ENCODE measurements around the gene NFATC1.
"Not testable (repeated sequence)": the region's sequence is repeated elsewhere in the genome, so short reads cannot be mapped to it uniquely, and the experiment has no call there.

Gene NFATC1

GRCh38 chr18:79504034-79504433, 108.3 kb downstream of the NFATC1 start:
- TF ChIP-seq CTCF (IDR thresholded peaks at IDR 0.05; ENCODE audit: low read depth, low read length, missing control alignments), result no peak
- DNase-seq (ENCODE audit: low read depth), result no peak
- H3K4me3 ChIP-seq (ENCODE audit: low read depth, low read length), result no peak overlapping the region
- in situ Hi-C loops (cut with HindIII; ENCODE audit: low sequenced_read_pairs), result loop anchor here (5.0 kb wide), 2 partner anchors 83 to 102 kb away; no protein-coding TSS in a partner anchor

- H3K4me3 ChIP-seq (ENCODE audit: low read depth, low read length); DNase-seq (ENCODE audit: low read depth): not testable (repeated sequence)
- in situ Hi-C loops (cut with HindIII; ENCODE audit: low sequenced_read_pairs), result loop anchor here (5.0 kb wide), 2 partner anchors 83 to 102 kb away; no protein-coding TSS in a partner anchor
These were observed 108.8 kb downstream of the NFATC1 start for GRCh38 chr18:79504495-79504894.

GRCh38 chr18:79505465-79505864, 109.7 kb downstream of the NFATC1 start:
- in situ Hi-C loops (cut with HindIII; ENCODE audit: low sequenced_read_pairs); H3K4me3 ChIP-seq (ENCODE audit: low read depth, low read length); DNase-seq (ENCODE audit: low read depth): not testable (repeated sequence)

- in situ Hi-C loops (cut with HindIII; ENCODE audit: low sequenced_read_pairs), result no loop called here
- no peak for DNase-seq (ENCODE audit: low read depth)
- no peak overlapping the region for H3K4me3 ChIP-seq (ENCODE audit: low read depth, low read length)
- TF ChIP-seq CTCF (IDR thresholded peaks at IDR 0.05; ENCODE audit: low read depth, low read length, missing control alignments), result no peak
These were observed 110.7 kb downstream of the NFATC1 start for GRCh38 chr18:79506191-79507075.

- in situ Hi-C loops (cut with HindIII; ENCODE audit: low sequenced_read_pairs), result no loop called here
- no peak overlapping the region for H3K4me3 ChIP-seq (ENCODE audit: low read depth, low read length)
- DNase-seq (ENCODE audit: low read depth), result peak; percentile 32
- TF ChIP-seq CTCF (IDR thresholded peaks at IDR 0.05; ENCODE audit: low read depth, low read length, missing control alignments), result no peak
These were observed 111.4 kb downstream of the NFATC1 start for GRCh38 chr18:79507076-79507545.

GRCh38 chr18:79507546-79508480, 112.1 kb downstream of the NFATC1 start:
- DNase-seq (ENCODE audit: low read depth), result no peak
- peak overlapping the region; percentile 4 for H3K4me3 ChIP-seq (ENCODE audit: low read depth, low read length)
- no peak for TF ChIP-seq CTCF (IDR thresholded peaks at IDR 0.05; ENCODE audit: low read depth, low read length, missing control alignments)
- in situ Hi-C loops (cut with HindIII; ENCODE audit: low sequenced_read_pairs), result no loop called here

All from astrocyte of the cerebellum (primary cell).